Peyer's patch (tissue), 4 donors: ENCODE data around the gene CDC34. TPM values are rescaled to one million over a fixed set of nuclear protein-coding genes. Genes with fewer than 3 reads are reported as not detected.

Source experiments
- DNase-seq, 3 donors: peaks; one replicate each; pipeline ENCODE4 v3.0.0-alpha.2; 2017 to 2019
- H3K27ac ChIP-seq, 4 donors: fragments of 200-600 bp; sonication (generic); one replicate each; pipeline ENCODE4 v1.5.1; 2016 to 2019
- H3K27me3 ChIP-seq, 2 donors: fragments of 200-600 bp; sonication (generic); one replicate each; pipeline ENCODE4 v1.5.1; 2019
- H3K36me3 ChIP-seq, 3 donors: fragments of 200-600 bp; sonication (generic); one replicate each; pipeline ENCODE4 v1.5.1; 2016 to 2019
- H3K4me1 ChIP-seq, 4 donors: fragments of 200-600 bp; sonication (generic); one replicate each; pipeline ENCODE4 v1.5.1; 2016 to 2019
- H3K4me3 ChIP-seq, 4 donors: fragments of 200-600 bp; sonication (generic); 1 replicate in 3 of 4; 2 replicates in 1 of 4; pipeline ENCODE4 v1.5.1; 2016 to 2019; ENCODE audit warnings: mild to moderate bottlenecking in 1 of 4
- H3K9me3 ChIP-seq, 4 donors: fragments of 200-600 bp; sonication (generic); one replicate each; pipeline ENCODE4 v1.5.1; 2016 to 2019; ENCODE audit warnings: mild to moderate bottlenecking in 1 of 4
- POLR2A ChIP-seq, 2 donors: fragments of 450-650 bp; IDR thresholded peaks; one replicate each; pipeline ENCODE4 v1.5.1; 2017; ENCODE audit warnings: antibody characterized with exemption in 2 of 2, mild to moderate bottlenecking in 2 of 2, moderate library complexity in 2 of 2
- total RNA-seq, 4 donors: library from RNA; depleted of rRNA; stranded (reverse); fragments of >200 nt; gene quantifications; one replicate each; pipeline ENCODE4 v1.1.0, GENCODE V29; 2016
- TF ChIP-seq, protein P1 (sequence below), 6 experiments: fragments of 450-650 bp in 4 of 6; fragments of 200-600 bp in 2 of 6; sonication (generic) in 1 of 6; IDR thresholded peaks; one replicate each; pipeline ENCODE4 v1.5.1; 2017 to 2019; ENCODE audit warnings: antibody characterized with exemption in 6 of 6, mild to moderate bottlenecking in 3 of 6, moderate library complexity in 1 of 6

Gene CDC34
- total RNA-seq, 4 donors from 2014 or later: 65.6 to 91.1 (median 75.2) TPM

DNA sequence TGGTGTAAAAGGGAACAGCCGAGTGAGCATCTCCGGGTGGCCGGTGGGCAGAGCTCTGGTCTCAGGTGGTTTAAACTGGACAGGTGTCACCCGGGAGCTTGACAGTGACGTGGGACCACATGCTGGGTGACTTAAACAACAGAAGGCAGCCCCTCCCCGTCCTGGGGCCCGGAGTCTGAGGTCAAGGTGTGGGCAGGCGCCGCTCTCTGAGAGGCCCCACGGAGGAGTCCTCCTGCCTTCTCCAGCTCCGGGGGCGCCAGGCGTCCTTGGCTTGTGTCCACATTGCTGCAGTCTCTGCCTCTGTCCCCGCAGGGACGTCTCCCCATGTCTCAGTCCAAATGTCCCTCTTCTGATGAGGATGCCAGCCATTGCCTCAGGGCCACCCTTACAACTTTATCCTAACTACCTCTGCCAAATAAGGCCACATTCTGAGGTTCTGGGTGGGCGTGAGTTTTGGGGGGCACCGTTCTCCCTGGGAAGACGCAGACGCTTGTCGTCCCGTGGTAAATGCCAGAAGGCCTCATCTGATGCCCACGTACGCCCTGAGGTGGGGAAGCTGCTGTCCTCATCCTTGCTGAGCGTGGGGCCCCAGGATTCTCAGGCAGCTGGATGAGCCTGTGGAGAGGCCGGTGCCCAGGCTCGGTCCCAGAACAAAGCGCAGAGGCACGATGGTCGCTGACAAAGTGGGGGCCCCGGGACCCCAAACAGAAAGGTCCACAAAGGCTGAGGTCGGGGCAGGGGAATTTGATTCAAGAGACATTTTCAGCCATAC lies 25.2 kb downstream of the CDC34 start:
- Histone ChIP-seq H3K9me3 (no peaks in the 10 kb centered on the region), H3K4me3 (no peak overlapping the region), H3K27me3 (no peaks in the 10 kb centered on the region), H3K27ac (peak overlapping the region in 2 of 4 donors; percentile 19 to 39), H3K36me3 (no peaks in the 10 kb centered on the region), H3K4me1 (peaks cover 0 to 19% (median 0%) of the 10 kb centered on the region in 4 donors)
- no peak for DNase-seq
- TF ChIP-seq POLR2A (IDR thresholded peaks at IDR 0.05): no peak
- TF ChIP-seq, protein P1, sequence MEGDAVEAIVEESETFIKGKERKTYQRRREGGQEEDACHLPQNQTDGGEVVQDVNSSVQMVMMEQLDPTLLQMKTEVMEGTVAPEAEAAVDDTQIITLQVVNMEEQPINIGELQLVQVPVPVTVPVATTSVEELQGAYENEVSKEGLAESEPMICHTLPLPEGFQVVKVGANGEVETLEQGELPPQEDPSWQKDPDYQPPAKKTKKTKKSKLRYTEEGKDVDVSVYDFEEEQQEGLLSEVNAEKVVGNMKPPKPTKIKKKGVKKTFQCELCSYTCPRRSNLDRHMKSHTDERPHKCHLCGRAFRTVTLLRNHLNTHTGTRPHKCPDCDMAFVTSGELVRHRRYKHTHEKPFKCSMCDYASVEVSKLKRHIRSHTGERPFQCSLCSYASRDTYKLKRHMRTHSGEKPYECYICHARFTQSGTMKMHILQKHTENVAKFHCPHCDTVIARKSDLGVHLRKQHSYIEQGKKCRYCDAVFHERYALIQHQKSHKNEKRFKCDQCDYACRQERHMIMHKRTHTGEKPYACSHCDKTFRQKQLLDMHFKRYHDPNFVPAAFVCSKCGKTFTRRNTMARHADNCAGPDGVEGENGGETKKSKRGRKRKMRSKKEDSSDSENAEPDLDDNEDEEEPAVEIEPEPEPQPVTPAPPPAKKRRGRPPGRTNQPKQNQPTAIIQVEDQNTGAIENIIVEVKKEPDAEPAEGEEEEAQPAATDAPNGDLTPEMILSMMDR (IDR thresholded peaks at IDR 0.05): no peak

DNA sequence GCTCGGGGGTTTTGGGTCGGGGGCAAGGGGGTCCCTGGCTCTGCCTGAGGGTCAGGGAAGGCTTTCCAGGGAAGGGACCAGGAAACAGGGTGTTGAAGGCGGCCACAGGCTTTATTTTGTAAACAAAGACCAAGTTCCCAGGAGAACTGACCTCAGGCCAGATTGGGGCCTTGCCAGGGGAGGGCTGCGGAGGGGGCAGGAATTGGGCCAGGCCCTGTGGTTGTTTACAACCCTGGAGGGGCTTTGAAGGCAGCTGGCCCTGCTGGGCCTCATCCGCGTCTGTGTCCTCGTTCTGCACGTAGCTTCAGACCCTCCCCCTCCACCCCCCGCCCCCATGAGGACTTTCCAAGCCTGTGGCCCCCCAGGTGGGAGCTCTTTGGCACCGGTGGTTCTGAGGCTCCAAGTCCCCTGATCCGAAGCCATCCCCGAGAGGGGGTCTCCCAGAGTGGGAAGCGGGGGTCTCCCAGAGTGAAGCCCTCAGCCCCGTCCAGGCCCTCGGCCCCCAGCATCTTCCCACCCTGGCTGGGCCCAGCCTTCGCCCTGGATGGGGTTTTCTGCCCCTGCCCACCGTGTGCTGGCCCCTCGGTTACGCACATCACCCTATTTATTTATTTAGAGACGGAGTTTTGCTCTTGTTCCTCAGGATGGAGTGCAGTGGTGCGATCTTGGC lies 27.3 kb downstream of the CDC34 start:
- DNase-seq: no peak
- H3K27ac ChIP-seq: peak overlapping the region in 2 of 4 donors; percentile 46 to 49
- no peak overlapping the region for H3K4me3 ChIP-seq
- H3K27me3 ChIP-seq: no peaks in the 10 kb centered on the region
- no peak for TF ChIP-seq POLR2A (IDR thresholded peaks at IDR 0.05)
- TF ChIP-seq, protein P1 (IDR thresholded peaks at IDR 0.05): no peak
- peaks cover 0 to 19% (median 0%) of the 10 kb centered on the region in 4 donors for H3K4me1 ChIP-seq
- H3K9me3 ChIP-seq: no peaks in the 10 kb centered on the region
- H3K36me3 ChIP-seq: no peaks in the 10 kb centered on the region

DNA sequence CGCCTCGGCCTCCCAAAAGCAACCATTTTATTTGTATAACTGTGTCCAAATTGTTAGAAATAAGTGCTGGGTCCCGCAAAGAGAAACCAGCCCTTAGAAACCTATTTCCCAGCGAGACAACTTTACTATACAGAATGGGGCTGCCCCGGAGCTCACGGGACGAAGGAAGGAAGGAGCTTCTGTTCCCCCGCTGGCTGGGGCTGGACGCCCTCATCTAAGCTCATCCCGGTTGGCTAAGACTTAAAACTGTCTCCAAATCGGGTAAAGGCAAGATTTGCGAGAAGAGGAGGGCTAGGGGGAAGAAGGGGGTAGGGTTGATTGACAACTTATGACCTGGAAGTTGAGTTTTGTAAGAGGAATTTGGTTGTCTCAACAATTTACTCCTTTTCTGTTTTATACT lies 28.6 kb downstream of the CDC34 start:
- no peaks in the 10 kb centered on the region for H3K36me3 ChIP-seq
- H3K27me3 ChIP-seq: no peaks in the 10 kb centered on the region
- TF ChIP-seq POLR2A (IDR thresholded peaks at IDR 0.05): no peak
- H3K4me3 ChIP-seq: no peak overlapping the region
- no peaks in the 10 kb centered on the region for H3K9me3 ChIP-seq
- peaks cover 0 to 19% (median 0%) of the 10 kb centered on the region in 4 donors for H3K4me1 ChIP-seq
- H3K27ac ChIP-seq: no peak overlapping the region
- DNase-seq: no peak

DNA sequence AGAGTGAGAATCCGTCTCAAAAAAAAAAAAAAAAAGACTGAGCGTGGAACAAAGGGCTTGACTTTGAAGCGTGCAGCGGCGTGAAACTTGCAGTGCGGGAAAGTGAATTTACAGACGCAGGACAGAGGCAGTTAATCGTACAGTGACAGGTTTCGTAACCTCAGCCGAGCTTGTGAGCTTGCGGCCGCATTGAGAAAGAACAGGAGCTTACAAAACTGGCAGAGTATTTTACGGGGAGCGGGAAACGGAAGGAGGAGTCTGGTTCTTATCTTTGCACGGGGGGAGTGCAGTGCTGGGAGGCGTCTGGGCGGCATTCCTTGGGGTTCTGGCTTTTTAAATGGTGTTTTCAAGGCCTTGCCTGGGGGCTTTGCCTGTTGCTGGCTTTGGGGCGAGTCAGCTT lies 34.8 kb downstream of the CDC34 start:
- no peak for DNase-seq
- Histone ChIP-seq H3K36me3 (no peaks in the 10 kb centered on the region), H3K27me3 (no peaks in the 10 kb centered on the region), H3K4me3 (no peak overlapping the region), H3K9me3 (no peaks in the 10 kb centered on the region), H3K4me1 (peaks cover 0 to 7% (median 0%) of the 10 kb centered on the region in 4 donors), H3K27ac (peak overlapping the region in 1 of 4 donors; percentile 39)
- TF ChIP-seq POLR2A (IDR thresholded peaks at IDR 0.05): no peak
- TF ChIP-seq, protein P1 (IDR thresholded peaks at IDR 0.05): no peak

DNA sequence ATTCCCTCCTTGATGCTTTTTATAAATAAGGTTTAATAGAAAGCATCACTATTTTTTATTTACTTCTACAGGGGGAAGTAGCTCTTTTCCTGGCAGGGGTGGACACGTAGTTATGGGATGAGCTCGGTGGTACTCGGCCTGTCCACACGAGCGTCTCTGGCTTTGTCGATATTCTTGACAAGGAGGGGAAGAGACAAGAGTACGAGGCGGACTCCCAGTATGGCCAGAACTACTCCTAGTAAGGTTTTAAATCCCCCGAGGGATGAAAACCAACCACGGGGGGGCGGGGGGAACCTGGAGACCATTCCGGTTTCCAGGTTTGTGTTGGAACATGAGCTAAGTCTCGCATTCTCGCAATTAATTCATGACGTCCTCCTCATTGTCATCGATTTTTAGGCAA lies 35.3 kb downstream of the CDC34 start:
- DNase-seq: no peak
- Histone ChIP-seq H3K9me3 (no peaks in the 10 kb centered on the region), H3K4me3 (no peak overlapping the region), H3K36me3 (no peaks in the 10 kb centered on the region), H3K27me3 (no peaks in the 10 kb centered on the region), H3K27ac (peak overlapping the region in 1 of 4 donors; percentile 39), H3K4me1 (peaks cover 0 to 10% (median 0%) of the 10 kb centered on the region in 4 donors)
- TF ChIP-seq POLR2A (IDR thresholded peaks at IDR 0.05): no peak
- TF ChIP-seq, protein P1 (IDR thresholded peaks at IDR 0.05): no peak

DNA sequence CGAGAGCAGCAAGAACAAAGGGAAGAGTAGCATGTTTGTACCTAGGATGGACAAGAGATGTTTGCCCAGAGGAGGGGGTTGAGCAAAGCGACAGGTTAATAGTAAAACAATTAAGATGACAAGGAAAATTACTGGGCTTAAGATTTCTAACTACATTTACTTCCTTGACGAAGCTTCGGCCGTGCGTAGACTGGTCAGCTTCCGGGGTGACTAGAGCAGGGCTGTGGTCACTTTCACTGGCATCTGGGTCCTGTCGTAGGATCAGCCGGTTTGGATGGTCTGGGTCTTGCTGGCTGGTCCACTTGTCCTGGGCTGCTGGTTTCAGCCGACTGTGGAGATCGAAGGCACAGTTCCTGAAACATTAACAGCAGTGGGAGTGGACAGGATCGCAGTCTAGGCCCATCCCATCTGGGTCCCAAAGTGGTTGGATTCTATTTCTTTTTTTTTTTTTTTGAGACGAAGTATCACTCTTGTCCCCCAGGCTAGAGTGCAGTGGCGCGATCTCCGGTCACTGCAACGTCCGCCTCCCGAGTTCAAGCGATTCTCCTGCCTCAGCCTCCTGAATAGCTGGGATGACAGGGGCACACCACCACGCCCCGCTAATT lies 35.8 kb downstream of the CDC34 start:
- peaks cover 0 to 10% (median 0%) of the 10 kb centered on the region in 4 donors for H3K4me1 ChIP-seq
- H3K36me3 ChIP-seq: no peaks in the 10 kb centered on the region
- H3K4me3 ChIP-seq: no peak overlapping the region
- no peaks in the 10 kb centered on the region for H3K9me3 ChIP-seq
- TF ChIP-seq POLR2A (IDR thresholded peaks at IDR 0.05): no peak
- TF ChIP-seq, protein P1 (IDR thresholded peaks at IDR 0.05): no peak
- no peaks in the 10 kb centered on the region for H3K27me3 ChIP-seq
- no peak overlapping the region for H3K27ac ChIP-seq
- DNase-seq: no peak
